ENCODE results near the gene CALCOCO2. TPM values are rescaled to one million over a fixed set of nuclear protein-coding genes. Genes with fewer than 3 reads are reported as not detected.
"Not testable (repeated sequence)": the region's sequence is repeated elsewhere in the genome, so short reads cannot be mapped to it uniquely, and the experiment has no call there.

CALCOCO2 gene
- total RNA-seq, 2 experiments from 2014 or later = 15.3 to 64.5 TPM

GRCh38 chr17:48835971-48836370, 5.1 kb downstream of the CALCOCO2 start:
- peaks cover 6% of the 10 kb centered on the region; the same call in 1 of the 2 replicates for H3K79me2 ChIP-seq (ENCODE audit: insufficient read depth, low read depth, low read length)
- H3K36me3 ChIP-seq (ENCODE audit: insufficient read depth, low read length) = no peaks in the 10 kb centered on the region
- H4K20me1 ChIP-seq (ENCODE audit: insufficient read depth, low read length) = no peaks in the 10 kb centered on the region
- intact Hi-C loops (cut with micrococcal nuclease; ENCODE audit: unreplicated experiment) = no loop called here
- POLR2A ChIA-PET = interaction anchor here (0.6 to 1.7 kb wide), 4 partner anchors 16 to 49 kb away, joined by 3 to 5 read pairs (median 4); no protein-coding TSS in a partner anchor
- H3K4me1 ChIP-seq (ENCODE audit: insufficient read depth, low read length, poor library complexity, severe bottlenecking) = peaks cover 8% of the 10 kb centered on the region
- DNase-seq (ENCODE audit: low spot score) = no peak
- no TSS peak for BruUV-seq (replicated peaks)
- CTCF ChIA-PET (ENCODE audit: unreplicated experiment) = no interaction called here
- no peak for TF ChIP-seq CTCF (conservative IDR thresholded peaks at IDR 0.05; ENCODE audit: low read length)
- H3K4me2 ChIP-seq (ENCODE audit: low read length) = no peak overlapping the region
- no peaks in the 10 kb centered on the region for H3K9me2 ChIP-seq (ENCODE audit: insufficient read depth, low read length)
- no peaks in the 10 kb centered on the region for H3K9me3 ChIP-seq (ENCODE audit: low read length)
- H3K27ac ChIP-seq (ENCODE audit: low read depth, low read length, poor library complexity, severe bottlenecking) = no peak overlapping the region
- H3K4me3 ChIP-seq (ENCODE audit: low read depth, low read length, poor library complexity, severe bottlenecking) = no peak overlapping the region
- no peak overlapping the region for H2AFZ ChIP-seq (ENCODE audit: low read length)

GRCh38 chr17:48837458-48837857, 6.6 kb downstream of the CALCOCO2 start:
- not testable (repeated sequence) for H3K36me3 ChIP-seq (ENCODE audit: insufficient read depth, low read length)
- POLR2A ChIA-PET = interaction anchor here (1.7 kb wide), 1 partner anchor 47 kb away, joined by 4 read pairs; no protein-coding TSS in a partner anchor

GRCh38 chr17:48840441-48840840, 9.6 kb downstream of the CALCOCO2 start:
- H3K4me1 ChIP-seq (ENCODE audit: insufficient read depth, low read length, poor library complexity, severe bottlenecking) = peaks cover 5% of the 10 kb centered on the region
- POLR2A ChIA-PET = no interaction called here
- H3K79me2 ChIP-seq (ENCODE audit: insufficient read depth, low read depth, low read length) = no peaks in the 10 kb centered on the region
- no peak for TF ChIP-seq EZH2phosphoT487 (IDR thresholded peaks at IDR 0.05; ENCODE audit: borderline replicate concordance, low read depth, low read length)
- no peak for TF ChIP-seq CTCF (conservative IDR thresholded peaks at IDR 0.05; ENCODE audit: low read length)
- intact Hi-C loops (cut with micrococcal nuclease; ENCODE audit: unreplicated experiment) = no loop called here
- BruUV-seq (replicated peaks) = no TSS peak
- no peaks in the 10 kb centered on the region for H3K9me3 ChIP-seq (ENCODE audit: low read length)
- no peak overlapping the region for H2AFZ ChIP-seq (ENCODE audit: low read length)
- peaks cover 10% of the 10 kb centered on the region for H3K36me3 ChIP-seq (ENCODE audit: insufficient read depth, low read length)
- DNase-seq (ENCODE audit: low spot score) = no peak
- no peaks in the 10 kb centered on the region for H3K9me2 ChIP-seq (ENCODE audit: insufficient read depth, low read length)
- no peak overlapping the region for H3K27ac ChIP-seq (ENCODE audit: low read depth, low read length, poor library complexity, severe bottlenecking)
- no peak overlapping the region for H3K4me2 ChIP-seq (ENCODE audit: low read length)
- no peaks in the 10 kb centered on the region for H4K20me1 ChIP-seq (ENCODE audit: insufficient read depth, low read length)
- H3K4me3 ChIP-seq (ENCODE audit: low read depth, low read length, poor library complexity, severe bottlenecking) = no peak overlapping the region
- CTCF ChIA-PET (ENCODE audit: unreplicated experiment) = no interaction called here

More at GRCh38 chr17:48837458-48837857, 6.6 kb downstream of the CALCOCO2 start:
- H3K4me1 ChIP-seq (ENCODE audit: insufficient read depth, low read length, poor library complexity, severe bottlenecking); CTCF ChIA-PET (ENCODE audit: unreplicated experiment); H2AFZ ChIP-seq (ENCODE audit: low read length); intact Hi-C loops (cut with micrococcal nuclease; ENCODE audit: unreplicated experiment); H3K4me3 ChIP-seq (ENCODE audit: low read depth, low read length, poor library complexity, severe bottlenecking); H3K79me2 ChIP-seq (ENCODE audit: insufficient read depth, low read depth, low read length); H3K4me2 ChIP-seq (ENCODE audit: low read length); H3K9me2 ChIP-seq (ENCODE audit: insufficient read depth, low read length); H3K27ac ChIP-seq (ENCODE audit: low read depth, low read length, poor library complexity, severe bottlenecking); H3K9me3 ChIP-seq (ENCODE audit: low read length); BruUV-seq (replicated peaks); H4K20me1 ChIP-seq (ENCODE audit: insufficient read depth, low read length); DNase-seq (ENCODE audit: low spot score): not testable (repeated sequence)

Data from OCI-LY7 (cell line).